Myocyte (in vitro differentiated cells): ENCODE results near the gene NCKAP5L. TPM values are rescaled to one million over a fixed set of nuclear protein-coding genes. Genes with fewer than 3 reads are reported as not detected.

Experiments used
- DNase-seq: peaks from one replicate; pipeline ENCODE4 v3.0.0-alpha.2; 2012; ENCODE audit warnings: low read depth
- total RNA-seq: library from RNA; depleted of rRNA; stranded (reverse); fragments of >200 nt; gene quantifications from 2 replicates; pipeline ENCODE4 v1.2.3, GENCODE V29; 2014

NCKAP5L gene
- total RNA-seq, 1 donor from 2014 or later, result 95.7 TPM

DNA sequence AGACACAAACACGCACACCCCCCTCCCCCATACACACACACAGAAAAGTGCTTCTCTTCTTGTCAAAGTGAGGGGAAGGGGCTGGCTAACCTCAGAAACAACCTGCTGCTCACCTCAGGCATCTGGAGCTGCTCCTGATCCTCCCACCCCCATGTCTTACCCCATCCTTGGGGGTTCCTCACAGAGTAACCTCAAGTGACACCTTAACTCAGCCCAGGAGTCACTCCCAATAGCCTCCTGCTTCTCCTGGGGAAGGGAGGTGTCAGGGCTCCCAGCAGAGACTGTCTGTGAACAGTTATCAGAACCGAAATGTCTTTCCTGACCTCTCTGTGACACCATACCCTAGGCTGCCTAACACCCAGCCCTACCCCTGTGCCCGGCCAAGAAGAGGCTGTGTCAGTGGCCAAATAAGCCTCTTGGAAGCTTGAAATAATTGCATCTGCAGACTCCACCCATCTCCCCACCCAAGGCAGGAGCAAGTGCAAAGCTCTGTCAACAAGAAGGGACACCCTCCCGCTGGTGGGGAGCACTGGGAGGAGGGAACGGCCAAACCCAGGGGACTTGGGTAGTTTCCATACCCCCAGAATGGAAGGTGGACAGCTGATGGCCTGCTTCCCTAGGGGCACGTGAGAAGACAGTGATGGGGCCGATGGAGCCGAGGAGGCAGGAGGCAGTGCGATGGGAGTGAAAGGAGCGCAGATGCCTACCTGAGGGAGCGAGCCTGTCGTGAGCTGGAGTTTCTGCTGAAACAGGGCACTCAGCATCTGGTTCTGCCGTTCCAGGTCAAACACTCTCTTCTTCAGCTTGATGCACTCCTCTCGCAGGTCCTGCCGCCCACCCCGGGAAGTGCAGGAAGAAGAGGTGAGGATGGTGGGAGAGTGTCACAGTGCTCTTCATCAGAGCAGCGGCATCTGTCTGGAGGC lies 26.8 kb downstream of the NCKAP5L start:
- peak; percentile 53 for DNase-seq

DNA sequence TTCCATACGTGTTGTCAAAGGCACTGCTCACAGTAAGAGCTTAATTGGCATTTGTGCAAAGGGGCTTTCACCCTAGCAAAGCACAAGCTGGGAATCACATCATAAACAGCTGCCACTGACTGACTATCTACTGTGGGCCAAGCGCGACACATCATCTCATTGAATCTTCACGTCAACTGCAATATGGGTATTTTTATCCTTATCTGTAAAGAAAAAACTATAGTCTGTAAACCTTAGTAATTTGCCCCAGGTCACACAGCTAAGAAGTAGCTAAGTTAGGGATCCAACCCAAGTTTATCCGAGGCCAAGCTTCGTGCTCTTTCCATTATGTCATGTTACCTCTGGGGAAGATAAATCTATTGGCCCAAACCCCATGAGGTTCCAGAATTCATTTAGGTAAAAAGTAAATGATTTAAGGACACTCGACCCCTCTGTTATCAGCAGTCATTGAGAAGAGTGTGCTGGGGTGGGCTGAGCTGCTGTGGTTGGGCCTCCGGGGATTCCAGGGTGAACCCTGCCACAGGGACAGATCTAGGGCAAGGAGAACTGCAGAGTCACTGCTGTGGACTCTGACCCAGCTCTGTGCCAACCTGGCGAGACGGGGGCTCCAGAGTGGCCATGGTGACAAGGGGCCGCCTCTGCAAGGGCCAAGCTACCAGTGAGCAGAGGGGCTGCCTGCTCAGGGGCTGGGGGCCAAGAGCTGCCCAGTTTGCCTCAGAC lies 27.6 kb downstream of the NCKAP5L start:
- DNase-seq, result no peak

DNA sequence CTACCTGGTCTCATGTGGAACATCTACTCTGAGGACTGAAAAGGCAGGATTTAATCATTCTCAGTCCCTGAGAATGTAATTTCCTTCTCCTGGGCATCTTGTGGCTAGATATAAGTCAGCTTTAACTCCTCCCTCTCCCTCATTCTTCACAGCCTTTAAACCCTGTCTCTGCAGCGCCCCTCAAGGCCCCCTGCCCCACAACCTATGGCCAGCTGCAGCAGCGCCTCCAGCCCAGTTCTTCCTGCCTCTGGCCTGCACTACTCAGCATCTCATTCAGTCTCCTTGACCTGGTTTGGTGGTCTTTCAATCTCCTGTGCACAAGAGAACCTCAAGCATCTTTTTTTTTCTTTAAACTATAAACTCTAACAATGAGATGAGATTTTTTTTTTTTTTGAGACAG lies 29.3 kb downstream of the NCKAP5L start:
- no peak for DNase-seq

DNA sequence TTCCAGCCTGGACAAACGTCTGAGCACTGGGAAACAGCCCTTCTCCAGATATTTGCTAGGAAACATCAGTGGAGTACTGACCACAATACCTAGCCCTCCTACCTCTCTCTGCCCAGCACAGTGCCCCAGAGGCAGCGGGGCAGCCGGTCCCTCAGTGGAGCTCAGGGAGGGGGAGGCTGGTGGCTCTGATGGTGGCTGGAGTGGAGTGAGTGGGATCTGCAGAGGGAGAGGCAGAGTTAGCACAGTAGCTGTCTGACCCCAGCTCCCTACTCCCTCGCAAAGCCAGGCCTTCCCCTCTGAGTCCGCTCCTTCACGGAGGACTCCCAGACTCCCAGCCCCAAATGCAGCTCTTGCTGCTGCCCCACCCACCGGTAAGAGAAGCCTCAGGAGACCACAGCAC lies 30.0 kb downstream of the NCKAP5L start:
- DNase-seq, result no peak

DNA sequence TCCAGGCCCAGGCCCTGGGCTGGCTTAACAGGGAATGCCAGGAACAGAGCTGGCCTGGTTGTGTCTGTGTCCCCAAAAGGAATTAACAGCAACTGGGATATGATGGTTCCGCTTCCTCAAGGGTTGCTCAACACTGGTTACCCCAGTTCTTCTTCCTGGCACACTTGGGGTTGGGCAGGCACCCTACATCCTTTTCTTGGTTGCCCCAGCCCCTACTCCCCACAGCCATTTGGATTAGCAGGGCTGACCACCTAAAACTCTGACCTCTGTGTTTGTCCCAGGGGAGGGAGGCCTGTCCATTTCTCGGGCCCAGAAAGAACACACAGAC lies 30.8 kb downstream of the NCKAP5L start:
- peak; percentile 71 for DNase-seq

DNA sequence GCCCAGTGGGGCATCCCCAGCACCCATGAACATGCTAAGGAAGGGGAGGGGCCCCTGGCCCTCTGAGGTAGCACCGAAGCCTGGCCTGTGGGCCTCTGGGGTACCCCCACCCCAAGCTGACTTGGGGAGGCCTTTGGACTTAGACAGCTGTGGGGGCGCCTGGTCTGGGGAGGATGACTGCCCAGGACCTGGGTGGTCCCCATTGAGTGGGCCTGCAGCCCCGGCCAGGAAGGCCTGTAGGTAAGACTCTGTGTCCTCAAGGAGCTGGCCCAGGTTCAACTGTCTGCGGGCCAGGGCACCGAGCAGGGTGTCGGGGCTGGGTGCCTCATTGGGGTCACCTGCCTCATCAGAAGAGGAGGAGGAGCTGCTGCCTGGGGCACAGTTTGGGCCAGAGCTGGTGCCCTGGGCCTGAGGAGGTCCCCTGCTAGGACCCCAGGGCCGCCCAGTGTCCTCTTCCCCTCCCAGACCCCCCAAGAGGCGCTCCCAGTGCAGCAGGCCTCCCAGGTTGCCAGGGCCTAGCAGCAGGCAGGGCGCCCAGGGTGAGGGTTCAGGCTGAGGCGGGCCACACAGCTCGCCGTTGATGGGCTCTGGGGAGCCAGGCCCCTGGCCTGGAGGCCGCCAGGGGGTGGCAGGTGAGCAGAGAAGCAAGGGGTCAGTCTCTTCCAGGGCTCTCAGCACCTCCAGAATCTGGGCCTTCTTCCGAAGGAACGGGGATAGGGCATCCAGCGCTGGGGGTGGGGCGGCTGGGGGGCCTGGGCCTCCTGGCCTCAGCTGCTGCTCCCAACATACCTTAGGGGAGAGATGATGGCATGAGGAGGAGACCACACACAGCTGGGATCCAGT lies 31.4 kb downstream of the NCKAP5L start:
- no peak for DNase-seq

DNA sequence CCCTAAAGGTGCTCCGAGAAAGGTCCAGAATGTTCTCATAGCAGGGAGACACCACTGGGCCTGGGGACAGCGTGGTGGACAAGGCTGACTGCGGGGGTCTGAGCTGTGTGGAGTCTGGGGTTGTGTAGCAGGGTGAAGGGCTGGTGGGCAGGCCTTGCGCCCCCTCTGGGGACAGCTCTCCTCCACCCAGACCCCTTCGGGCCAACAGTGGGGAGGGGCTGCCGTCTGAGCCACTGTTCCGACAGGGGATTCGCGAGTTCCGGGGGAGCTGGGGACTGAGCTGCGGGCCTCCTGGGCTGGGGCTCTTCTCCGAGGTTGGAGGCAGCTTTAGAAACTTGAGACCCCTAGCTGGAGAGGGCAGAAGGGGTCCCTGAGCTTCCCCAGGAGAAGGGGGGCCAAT lies 32.1 kb downstream of the NCKAP5L start:
- no peak for DNase-seq

DNA sequence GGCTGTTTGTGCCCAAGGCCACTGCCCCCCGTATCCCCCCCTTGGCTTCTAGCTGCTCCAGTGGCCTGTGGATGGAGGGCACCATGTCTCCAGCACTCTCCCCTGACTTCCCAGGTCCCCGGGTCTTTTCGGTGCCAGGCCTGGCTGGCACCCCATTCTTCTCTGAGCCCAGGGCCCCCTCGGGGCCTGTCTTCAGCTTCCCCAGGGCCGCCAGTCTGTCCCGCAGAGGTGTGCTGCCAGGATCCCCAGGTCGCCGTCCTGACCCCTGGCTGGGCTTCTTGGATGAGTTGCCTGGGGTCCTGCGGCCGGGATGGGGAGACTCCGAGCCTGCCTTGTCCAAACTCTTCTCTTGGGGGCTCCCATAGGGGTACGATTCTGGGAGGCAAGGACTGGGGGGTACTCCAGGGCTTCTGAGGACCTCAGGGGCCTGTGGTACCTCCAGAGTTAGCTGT lies 32.5 kb downstream of the NCKAP5L start:
- DNase-seq, result no peak

DNA sequence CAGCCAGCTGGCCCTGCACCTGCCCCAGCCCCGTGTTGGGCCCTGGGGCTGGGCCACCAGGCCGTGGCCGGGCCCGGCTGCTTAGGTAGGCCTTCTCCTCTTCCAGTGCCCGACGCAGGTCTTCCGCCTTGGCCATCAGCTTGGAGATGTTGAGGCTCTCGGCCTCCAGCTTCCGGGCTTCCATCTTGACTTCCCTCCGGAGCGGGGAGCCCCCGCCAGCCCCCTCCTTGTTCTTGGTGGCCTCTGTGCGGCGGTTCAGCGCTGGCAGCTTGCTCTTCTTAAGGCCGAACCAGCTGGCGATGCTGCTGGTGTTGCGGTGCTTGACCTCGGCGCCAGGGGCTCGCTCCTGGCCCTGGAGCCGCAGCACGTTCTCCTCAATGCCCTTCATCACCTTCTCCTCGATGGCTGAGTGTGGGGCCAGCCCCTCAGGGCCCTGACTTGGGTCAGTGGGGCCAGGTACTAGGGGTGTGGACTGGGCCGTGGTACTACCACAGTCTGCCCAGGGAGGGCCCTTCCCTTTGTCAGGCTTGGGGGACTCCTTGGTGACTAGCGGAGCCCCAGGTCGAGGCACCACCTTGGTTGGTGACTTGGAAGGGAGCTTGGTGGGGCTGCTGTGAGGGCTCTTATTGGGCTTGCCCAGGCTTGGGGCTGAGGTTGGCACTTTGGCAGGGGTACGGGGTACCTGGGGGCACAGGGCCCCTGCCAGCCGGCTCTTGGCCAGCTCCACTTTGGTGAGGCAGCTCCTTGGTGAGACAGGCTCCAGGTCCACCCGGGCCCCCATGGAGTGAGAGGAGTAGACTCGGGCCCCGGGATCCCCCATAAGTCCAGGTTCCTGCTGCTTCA lies 33.2 kb downstream of the NCKAP5L start:
- DNase-seq, result no peak

DNA sequence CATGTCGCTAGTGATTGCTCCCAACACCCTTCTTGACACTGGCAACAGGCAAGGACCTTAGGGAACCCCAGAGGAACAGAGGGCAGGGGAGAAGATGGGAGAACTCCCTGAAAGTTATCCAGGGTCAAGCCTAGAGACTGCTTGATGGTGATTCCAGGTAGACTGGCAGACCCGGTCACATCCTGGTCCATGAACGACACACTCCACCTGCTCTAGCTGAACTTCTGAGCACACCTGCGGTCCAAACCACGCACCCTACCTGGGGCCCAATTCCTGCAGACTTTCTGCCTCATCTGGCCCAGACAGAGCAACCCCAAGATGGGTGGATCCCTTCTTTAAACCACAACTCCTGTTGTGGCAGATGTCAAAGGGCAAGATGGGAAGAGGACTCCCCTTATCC lies 34.2 kb downstream of the NCKAP5L start:
- DNase-seq, result no peak

DNA sequence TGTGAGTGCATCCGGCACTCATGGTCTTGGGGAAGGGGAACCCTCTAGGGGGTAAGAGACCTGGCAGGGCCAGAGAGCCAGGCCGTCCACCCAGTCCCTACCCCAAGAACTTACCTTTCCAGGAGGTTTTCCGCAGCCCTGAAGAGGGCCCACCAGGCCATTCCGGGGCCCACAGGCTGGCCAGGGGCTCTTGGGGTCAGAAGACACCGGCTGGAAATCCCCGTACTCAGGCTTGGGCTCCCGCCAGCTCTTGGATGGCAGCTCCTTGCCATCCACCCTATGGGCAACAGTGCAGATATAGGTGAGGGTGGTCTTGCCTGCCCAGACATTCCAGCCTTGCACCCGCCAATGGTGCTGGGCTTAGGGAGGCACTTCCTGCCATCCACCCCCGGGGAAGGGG lies 34.6 kb downstream of the NCKAP5L start:
- no peak for DNase-seq

DNA sequence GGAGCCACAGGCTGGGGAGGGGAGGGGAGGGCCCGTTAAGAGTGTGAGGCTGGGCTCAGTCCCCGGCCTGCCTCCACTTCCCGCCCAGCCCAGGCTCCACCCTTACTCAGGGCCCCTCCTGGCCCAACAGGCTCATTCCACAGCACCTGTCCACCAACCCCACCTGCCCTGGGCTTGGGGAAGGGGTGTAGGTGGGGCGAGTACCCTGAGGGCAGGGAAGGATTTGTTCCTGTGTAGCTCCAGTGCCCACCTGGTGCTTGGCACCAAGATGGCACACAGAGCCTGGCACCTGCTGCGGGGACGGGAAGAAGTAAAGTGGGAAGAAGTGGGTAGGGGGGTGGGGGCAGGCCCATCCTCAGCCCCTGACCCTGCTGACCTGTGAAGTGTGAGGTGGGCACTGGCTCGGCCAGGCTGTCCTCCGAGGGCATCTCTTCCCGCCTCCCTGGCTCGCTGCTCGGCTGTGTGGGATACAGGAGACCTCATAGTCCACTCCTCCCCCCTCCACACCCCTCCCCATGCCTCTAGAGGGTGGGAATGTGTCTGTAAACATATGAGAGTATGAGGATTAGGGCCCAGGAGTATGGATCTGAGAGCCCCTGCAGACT lies 35.1 kb downstream of the NCKAP5L start:
- DNase-seq, result no peak

DNA sequence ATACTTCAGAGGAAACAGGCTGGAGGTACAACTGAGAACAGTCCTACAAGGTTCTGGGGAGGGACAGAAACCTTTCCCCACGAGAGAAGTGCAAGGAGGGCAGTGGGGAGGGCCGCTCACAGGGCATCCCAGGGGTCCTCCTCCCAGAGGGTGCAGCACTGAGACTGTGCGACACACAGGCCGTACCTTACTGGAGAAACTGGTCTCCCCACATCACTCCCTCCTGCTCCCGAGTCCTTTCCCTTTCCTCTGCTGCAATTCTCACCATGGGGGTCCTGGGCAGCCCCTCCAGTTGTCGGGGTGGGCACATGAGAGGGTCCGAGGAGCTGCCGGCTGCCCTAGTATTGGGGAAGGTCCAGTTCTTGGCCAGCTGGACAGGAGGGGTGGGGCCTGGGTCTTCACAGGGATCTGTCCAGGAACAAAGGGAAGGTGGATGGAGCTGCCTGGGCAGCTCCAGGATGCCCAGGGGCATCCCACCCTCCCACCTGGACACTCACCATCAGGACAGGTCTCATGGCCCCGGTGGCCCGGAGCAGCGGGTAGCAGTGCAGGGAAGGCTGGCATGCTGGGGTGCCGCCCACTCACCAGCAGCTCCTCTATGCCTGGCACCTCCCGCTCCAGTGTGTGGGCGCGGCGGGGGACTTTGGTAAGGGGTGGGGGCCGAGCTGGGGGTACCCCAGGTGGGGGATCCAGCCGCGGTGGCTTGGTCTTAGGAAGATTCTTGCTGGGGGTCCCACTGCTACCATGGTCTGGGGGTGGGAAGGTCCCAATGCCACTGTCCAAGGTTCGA lies 35.8 kb downstream of the NCKAP5L start:
- DNase-seq, result no peak

DNA sequence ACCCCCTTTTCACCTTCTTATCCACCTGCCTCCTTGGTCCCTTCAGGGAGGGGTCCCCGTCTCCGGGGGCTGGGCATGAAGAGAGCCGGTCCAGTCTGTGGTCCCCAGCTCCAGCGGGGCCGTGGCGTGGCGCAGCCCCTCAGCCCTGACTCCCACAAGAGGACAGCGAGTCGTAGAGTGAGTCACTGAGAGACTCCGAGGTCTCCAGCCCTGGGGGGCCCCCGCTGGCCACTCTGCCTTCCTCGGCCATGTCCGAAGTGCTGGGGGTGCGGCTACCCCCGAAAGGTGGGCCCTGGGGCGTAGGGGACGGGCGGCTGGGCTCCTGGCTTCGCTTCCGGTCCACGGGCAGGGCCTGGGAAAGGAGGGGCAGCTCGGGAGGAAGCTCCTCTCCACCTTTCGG lies 36.5 kb downstream of the NCKAP5L start:
- DNase-seq, result no peak

DNA sequence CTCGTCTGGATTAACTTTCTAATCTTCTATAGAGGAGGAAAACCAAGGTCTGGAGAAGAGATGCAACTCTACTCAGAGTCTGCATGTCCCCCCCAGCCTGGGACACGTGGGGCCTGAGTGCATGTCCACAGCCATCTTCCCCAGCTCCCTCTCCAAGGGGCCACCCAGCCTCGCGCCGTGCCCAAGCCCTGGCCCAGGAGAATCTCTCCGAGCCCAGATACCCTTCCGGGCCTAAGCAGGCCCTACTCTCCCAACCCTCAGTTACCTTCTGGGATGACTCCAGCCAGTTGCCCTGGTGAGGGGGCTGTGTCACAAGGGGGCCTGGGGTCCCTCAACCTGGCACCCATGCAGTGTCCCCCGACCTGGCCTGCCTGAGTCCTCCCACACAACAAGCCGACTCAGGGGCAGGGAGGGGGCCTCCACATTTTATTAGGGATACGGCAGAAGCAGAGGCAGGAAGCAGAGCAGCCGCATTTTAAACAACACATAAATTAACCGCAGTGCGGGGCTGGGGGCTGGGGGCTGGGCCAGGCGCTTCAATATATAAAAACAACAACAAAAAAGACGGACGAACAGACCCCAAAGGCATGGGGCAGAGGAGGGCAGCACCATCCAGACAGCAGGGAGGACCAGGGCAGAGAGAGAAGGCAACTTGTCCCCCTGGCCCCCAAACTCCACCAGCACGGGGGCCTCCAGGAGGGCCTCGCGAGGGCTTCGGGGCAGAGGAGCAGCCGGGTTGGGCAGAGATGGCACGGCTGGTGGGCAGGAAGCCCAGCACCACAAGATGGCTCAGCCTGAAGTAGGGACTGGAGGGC lies 37.3 kb downstream of the NCKAP5L start:
- DNase-seq, result no peak

DNA sequence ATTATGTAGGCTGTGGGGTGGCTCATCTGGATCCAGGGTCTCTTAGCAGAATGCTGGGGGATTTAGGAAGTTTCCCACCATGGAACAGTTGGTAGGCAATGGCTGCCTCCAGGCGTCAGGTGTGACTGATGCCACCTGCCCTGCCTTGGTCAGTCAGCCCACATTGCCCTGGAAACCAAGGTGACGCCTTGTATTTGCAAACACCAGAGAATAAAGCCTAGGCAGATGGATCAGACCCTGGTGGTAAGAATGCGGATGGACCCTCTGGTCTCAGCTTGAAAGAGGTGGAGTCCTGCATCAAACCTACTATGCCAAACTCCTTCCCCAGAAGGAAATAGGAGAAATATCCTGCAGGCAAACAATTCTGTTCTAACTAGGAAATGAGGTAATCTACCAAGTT lies 38.2 kb downstream of the NCKAP5L start:
- DNase-seq, result no peak

DNA sequence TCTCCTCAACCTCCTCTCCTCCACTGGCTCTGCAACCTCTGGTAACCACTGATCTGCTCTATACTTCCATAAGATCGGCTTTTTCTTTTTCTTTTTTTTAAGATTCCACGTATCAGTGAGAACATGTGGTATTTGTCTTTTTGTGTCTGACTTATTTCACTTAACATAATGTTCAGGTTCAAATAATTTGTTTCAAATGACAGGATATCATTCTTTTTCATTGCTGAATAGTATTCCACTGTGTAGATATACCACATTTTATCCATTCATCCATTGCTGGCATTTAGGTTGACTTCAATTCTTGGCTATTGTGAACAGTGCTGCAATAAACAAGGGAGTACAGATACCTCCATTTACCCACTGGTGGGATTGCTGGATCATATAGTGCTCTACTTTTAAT lies 40.5 kb downstream of the NCKAP5L start:
- DNase-seq, result no peak

DNA sequence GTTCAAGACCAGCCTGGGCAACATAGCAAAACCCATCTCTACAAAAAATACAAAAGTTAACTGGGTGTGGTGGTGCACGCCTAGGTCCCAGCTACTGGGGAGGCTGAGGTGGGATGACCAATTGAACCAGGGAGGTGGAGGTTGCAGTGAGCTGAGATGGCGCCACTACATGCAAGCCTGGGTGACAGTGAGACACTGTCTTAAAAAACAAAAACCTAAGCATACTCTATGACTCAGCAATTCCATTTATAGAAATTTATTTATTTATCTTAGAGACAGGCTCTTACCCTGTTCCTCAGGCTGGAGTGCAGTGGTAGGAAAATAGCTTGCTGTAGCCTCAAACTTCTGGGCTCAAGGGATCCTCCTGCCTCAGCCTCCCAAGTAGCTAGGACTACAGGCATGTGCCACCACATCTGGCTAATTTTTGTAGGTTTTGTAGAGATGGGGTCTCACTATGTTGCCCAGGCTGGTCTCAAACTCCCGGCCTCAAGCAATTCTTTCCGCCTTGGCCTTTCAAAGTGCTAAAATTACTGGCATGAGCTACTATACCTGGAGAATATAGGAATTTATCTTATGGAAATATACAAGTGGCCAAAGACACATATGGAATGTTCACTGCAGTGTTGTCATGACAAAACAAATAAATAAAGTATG lies 43.3 kb downstream of the NCKAP5L start:
- peak; percentile 65 for DNase-seq
